ENCODE data around the gene TLCD5. TPM values are rescaled to one million over a fixed set of nuclear protein-coding genes. Genes with fewer than 3 reads are reported as not detected.

TLCD5 gene
- total RNA-seq, 1 donor from 2014 or later: 8.5 TPM

GRCh38 chr11:120308081-120308480 is 17.0 kb upstream of the TLCD5 start:
- DNase-seq: no peak

- DNase-seq: no peak
Measured at GRCh38 chr11:120310870-120311269, 14.2 kb upstream of the TLCD5 start.

- DNase-seq: no peak
Measured at GRCh38 chr11:120314861-120315260, 10.2 kb upstream of the TLCD5 start.

GRCh38 chr11:120316880-120317688 is 8.0 kb upstream of the TLCD5 start:
- DNase-seq: no peak

GRCh38 chr11:120317689-120318480 is 7.2 kb upstream of the TLCD5 start:
- no peak for DNase-seq

- DNase-seq: no peak
Measured at GRCh38 chr11:120318906-120319305, 6.2 kb upstream of the TLCD5 start.

- DNase-seq: no peak
Measured at GRCh38 chr11:120326228-120326627, 1.1 kb downstream of the TLCD5 start.

GRCh38 chr11:120326845-120327281 is 1.8 kb downstream of the TLCD5 start:
- DNase-seq: no peak

GRCh38 chr11:120327311-120327710 is 2.2 kb downstream of the TLCD5 start:
- no peak for DNase-seq

GRCh38 chr11:120329556-120329955 is 4.5 kb downstream of the TLCD5 start:
- DNase-seq: peak; percentile 30

- no peak for DNase-seq
Measured at GRCh38 chr11:120330045-120330444, 4.9 kb downstream of the TLCD5 start.

GRCh38 chr11:120331301-120331996 is 6.3 kb downstream of the TLCD5 start:
- no peak for DNase-seq

- peak; percentile 45 for DNase-seq
Measured at GRCh38 chr11:120332822-120333716, 8.0 kb downstream of the TLCD5 start.

- no peak for DNase-seq
Measured at GRCh38 chr11:120333801-120334200, 8.7 kb downstream of the TLCD5 start.

- no peak for DNase-seq
Measured at GRCh38 chr11:120334332-120334731, 9.2 kb downstream of the TLCD5 start.

- peak; percentile 90 for DNase-seq
Measured at GRCh38 chr11:120334894-120335462, 9.9 kb downstream of the TLCD5 start.

GRCh38 chr11:120335556-120335907 is 10.4 kb downstream of the TLCD5 start:
- DNase-seq: no peak

GRCh38 chr11:120335908-120336640 is 11.0 kb downstream of the TLCD5 start, which contains the start of gene ARHGEF12:
TSS of gene ARHGEF12 (plus strand) at chr11:120336413. CDS start at chr11:120337244, 831 bp downstream.
- peak; percentile 99 for DNase-seq

- DNase-seq: peak; percentile 57
Measured at GRCh38 chr11:120336641-120337354, 11.7 kb downstream of the TLCD5 start.
